ENCODE data around the gene PC. TPM values are rescaled to one million over a fixed set of nuclear protein-coding genes. Genes with fewer than 3 reads are reported as not detected.

PC gene
- total RNA-seq, 2 donors from 2014 or later = 8.0 to 12.7 TPM

- TF ChIP-seq CTCF (IDR thresholded peaks at IDR 0.05) = no peak
Observed at GRCh38 chr11:66879583-66879982, 78.6 kb downstream of the PC start.

GRCh38 chr11:66879000-66879399 lies 79.2 kb downstream of the PC start:
- H3K4me1 ChIP-seq (ENCODE audit: control insufficient read depth in 1 of 2, low read depth in 2 of 2) = peaks cover 0 to 10% of the 10 kb centered on the region in 2 donors
- H3K36me3 ChIP-seq = no peaks in the 10 kb centered on the region
- ATAC-seq (ENCODE audit: insufficient number of reproducible peaks, low FRiP score, low read depth) (no peak), DNase-seq (ENCODE audit: low spot score) (no peak)
- H3K4me3 ChIP-seq = no peak overlapping the region
- no peak for TF ChIP-seq CTCF (IDR thresholded peaks at IDR 0.05)
- no peak overlapping the region for H3K27ac ChIP-seq
- no peaks in the 10 kb centered on the region for H3K9me3 ChIP-seq
- no peaks in the 10 kb centered on the region for H3K27me3 ChIP-seq (replicated peaks; ENCODE audit: insufficient read depth)

More at GRCh38 chr11:66879583-66879982, 78.6 kb downstream of the PC start:
- no peak overlapping the region for H3K4me3 ChIP-seq
- no peaks in the 10 kb centered on the region for H3K27me3 ChIP-seq (replicated peaks; ENCODE audit: insufficient read depth)
- no peak overlapping the region for H3K27ac ChIP-seq
- no peaks in the 10 kb centered on the region for H3K36me3 ChIP-seq
- ATAC-seq (ENCODE audit: insufficient number of reproducible peaks, low FRiP score, low read depth) (no peak), DNase-seq (ENCODE audit: low spot score) (no peak)
- no peaks in the 10 kb centered on the region for H3K9me3 ChIP-seq
- H3K4me1 ChIP-seq (ENCODE audit: control insufficient read depth in 1 of 2, low read depth in 2 of 2) = peaks cover 0 to 10% of the 10 kb centered on the region in 2 donors

GRCh38 chr11:66878474-66878873 lies 79.7 kb downstream of the PC start:
- no peak overlapping the region for H3K27ac ChIP-seq
- no peaks in the 10 kb centered on the region for H3K9me3 ChIP-seq
- H3K4me3 ChIP-seq = no peak overlapping the region
- no peaks in the 10 kb centered on the region for H3K27me3 ChIP-seq (replicated peaks; ENCODE audit: insufficient read depth)
- H3K4me1 ChIP-seq (ENCODE audit: control insufficient read depth in 1 of 2, low read depth in 2 of 2) = peaks cover 0 to 10% of the 10 kb centered on the region in 2 donors
- TF ChIP-seq CTCF (IDR thresholded peaks at IDR 0.05) = no peak
- DNase-seq (ENCODE audit: low spot score) = no peak
- H3K36me3 ChIP-seq = no peaks in the 10 kb centered on the region
- ATAC-seq (ENCODE audit: insufficient number of reproducible peaks, low FRiP score, low read depth) = no peak

GRCh38 chr11:66877588-66878385 lies 80.4 kb downstream of the PC start:
- no peak for ATAC-seq (ENCODE audit: insufficient number of reproducible peaks, low FRiP score, low read depth)
- Histone ChIP-seq H3K4me1 (ENCODE audit: control insufficient read depth in 1 of 2, low read depth in 2 of 2) (peaks cover 0 to 8% of the 10 kb centered on the region in 2 donors), H3K36me3 (no peaks in the 10 kb centered on the region), H3K9me3 (no peaks in the 10 kb centered on the region), H3K4me3 (no peak overlapping the region), H3K27me3 (replicated peaks; ENCODE audit: insufficient read depth) (no peaks in the 10 kb centered on the region), H3K27ac (no peak overlapping the region)
- DNase-seq (ENCODE audit: low spot score) = no peak
- TF ChIP-seq CTCF (IDR thresholded peaks at IDR 0.05) = no peak

GRCh38 chr11:66875378-66875777 lies 82.8 kb downstream of the PC start:
- no peak for TF ChIP-seq CTCF (IDR thresholded peaks at IDR 0.05)
- Histone ChIP-seq H3K4me3 (no peak overlapping the region), H3K27me3 (replicated peaks; ENCODE audit: insufficient read depth) (no peaks in the 10 kb centered on the region), H3K9me3 (no peaks in the 10 kb centered on the region), H3K36me3 (no peaks in the 10 kb centered on the region), H3K27ac (no peak overlapping the region), H3K4me1 (ENCODE audit: control insufficient read depth in 1 of 2, low read depth in 2 of 2) (no peaks in the 10 kb centered on the region)
- DNase-seq (ENCODE audit: low spot score) (no peak), ATAC-seq (ENCODE audit: insufficient number of reproducible peaks, low FRiP score, low read depth) (no peak)

Measured in thoracic aorta (tissue), 2 donors.